NCI-H2227 treated with DMSO at 0.1 percent for 48 hours (cell line): ENCODE results near the gene MPP3.

ENCODE experiments used
- DNase-seq: peaks from one replicate; lab custom pipeline; 2025; lab: John Stamatoyannopoulos, UW

The MPP3 gene

DNA sequence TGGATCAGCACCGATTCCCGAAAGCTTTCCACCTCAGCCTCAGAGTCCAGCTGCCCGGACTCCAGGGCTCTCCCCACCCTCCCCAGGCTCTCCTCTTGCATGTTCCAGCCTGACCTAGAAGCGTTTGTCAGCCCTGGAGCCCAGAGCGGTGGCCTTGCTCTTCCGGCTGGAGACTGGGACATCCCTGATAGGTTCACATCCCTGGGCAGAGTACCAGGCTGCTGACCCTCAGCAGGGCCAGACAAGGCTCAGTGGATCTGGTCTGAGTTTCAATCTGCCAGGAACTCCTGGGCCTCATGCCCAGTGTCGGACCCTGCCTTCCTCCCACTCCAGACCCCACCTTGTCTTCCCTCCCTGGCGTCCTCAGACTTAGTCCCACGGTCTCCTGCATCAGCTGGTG is 29.0 kb upstream of the MPP3 start:
- DNase-seq: no peak

DNA sequence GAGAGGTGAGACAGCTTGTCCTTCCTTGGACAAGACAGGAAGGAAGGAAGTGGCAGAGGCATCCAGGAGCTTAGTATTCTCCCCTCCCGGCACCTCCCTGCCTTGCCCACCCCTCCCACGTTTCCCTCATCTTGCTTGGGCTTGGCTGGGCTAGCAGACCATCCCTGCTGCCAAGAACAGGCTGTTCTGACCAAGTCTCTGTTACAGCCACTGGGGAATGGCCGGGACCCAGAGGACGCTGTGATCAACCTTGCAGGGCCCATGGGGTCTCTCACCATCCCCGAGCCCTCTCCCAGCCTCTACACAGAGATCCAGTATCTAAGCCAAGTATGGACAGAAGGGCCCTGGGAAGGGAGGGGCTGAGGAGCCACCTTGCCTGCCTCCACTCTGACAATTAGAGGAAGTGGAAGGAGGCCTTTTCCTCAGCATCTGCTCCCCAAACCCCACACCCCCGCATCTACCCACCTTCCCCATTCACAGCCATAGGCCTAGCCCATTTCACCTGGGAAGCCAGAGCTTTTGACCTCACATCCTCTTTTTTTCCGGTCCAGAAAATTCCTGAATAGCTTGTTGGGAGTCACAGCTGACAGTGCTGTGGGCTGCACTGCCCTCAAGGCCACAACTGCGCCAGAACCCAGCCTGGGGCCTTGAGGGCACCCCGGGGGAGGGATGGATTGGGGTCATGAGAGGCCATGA is 28.1 kb upstream of the MPP3 start:
- no peak for DNase-seq

DNA sequence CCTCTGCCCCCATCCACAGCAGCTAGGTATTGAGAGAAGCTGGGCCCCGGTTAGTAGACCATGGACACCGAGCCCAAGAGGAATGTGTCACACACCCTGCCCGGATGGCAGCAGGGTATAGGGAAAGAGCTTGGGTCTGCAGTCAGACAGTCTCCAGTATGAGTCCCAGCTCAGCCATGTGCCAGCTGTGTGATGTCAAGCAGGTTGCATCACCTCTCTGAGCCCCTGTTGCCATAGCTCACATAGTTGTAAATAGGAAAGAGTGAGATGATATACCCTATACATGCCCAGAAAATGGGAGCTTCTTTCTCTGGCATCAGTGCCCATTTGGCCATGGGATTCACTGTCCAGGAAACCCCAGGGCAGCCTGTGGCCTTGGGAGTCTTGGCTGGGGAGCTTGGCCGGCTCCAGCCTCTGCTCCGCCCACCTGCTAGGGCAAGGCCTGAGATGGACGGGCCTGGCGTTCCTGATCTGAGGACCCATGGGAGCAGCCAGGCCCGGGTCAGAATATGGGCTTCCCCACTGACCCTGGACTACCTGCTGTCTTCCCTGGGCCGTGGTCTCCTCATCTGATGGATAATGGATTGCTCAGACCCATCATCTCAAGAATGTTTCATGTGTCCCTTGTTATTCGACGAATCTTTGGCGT is 27.3 kb upstream of the MPP3 start:
- no peak for DNase-seq

DNA sequence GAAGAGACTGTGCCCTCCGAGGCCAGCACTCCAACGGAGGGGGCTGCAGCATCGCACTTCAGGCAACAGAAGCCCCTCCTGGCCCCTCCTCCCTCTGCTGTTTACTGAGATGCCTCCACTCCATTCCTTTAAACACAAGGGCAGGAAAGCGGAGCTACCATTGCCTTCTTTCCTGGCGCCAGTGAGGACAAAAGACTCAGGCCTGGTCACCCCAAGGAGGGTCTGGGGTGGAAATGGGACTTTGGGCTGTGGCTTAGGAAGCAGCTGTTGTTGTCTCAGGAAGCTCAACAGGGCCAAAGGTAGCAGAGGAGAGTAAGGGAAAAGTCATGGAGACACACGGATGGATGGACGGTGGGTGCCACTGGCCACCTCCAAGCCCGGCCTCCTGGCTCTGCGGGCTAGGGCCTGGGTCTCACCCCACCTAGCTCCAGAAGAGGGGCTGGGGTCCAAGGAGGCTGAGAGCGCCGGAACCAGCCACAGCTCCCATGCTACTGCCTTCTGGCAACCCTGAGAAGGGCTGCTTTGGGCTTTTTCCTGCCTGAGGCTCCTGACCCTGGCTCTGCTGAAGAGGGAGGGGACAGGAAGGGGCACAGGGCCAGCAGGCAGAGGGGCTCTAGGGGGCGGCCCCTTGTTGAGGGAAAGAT is 25.1 kb upstream of the MPP3 start:
- no peak for DNase-seq

DNA sequence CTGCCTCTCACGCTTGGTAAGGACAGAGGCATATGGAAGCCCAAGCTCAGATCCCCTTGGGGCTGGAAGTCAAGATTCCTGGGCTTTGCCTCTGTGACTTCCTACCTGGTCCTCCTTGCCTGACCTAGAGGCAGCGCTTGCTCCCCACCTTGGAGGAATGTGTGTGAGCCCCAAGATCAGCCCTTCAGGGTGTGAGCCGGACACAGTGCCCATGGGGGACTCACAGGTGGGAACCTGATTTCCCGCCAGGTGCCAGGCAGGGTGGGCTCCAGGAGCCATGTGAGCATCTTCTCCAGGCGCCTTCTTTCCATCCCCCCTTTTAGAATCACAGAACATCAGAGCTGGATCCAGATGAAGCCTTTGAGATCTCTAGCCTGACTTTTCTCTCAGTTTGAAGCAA is 24.2 kb upstream of the MPP3 start:
- no peak for DNase-seq

DNA sequence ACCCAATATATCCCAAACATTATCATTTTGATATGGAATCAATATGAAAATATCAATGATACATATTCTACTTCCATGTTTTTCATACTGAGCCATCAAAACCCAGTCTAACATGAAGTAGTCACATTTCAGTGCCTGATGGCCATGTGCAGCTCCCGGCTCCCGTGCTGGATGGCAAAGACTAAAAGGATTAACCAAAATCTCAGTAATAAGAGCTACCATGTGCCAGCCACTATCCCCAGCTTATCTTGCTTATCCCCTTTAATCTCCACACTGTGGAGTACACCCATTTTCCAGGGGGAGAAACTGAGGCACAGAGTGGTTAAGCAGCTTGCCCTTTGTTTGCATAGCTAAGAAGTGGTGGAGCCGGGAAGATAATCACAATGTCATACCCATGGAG is 23.2 kb upstream of the MPP3 start:
- DNase-seq: no peak

DNA sequence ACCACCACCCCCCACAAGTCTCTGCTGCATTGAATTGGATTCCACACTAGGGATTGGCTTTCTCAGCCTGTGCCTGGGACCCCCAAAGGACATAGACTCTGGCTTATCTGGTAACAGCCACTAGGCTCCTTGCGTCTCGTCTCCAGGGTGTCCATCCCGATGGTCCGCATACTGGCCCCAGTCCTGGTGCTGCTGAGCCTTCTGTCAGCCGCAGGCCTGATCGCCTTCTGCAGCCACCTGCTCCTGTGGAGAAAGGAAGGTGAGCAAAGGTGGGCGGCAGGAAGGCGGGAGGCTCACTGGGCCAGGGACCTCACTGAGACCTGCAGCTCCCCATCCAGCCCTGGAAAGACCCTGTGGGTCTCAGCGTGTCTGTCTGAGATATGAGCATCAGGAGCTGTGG is 22.1 kb upstream of the MPP3 start:
- no peak for DNase-seq

DNA sequence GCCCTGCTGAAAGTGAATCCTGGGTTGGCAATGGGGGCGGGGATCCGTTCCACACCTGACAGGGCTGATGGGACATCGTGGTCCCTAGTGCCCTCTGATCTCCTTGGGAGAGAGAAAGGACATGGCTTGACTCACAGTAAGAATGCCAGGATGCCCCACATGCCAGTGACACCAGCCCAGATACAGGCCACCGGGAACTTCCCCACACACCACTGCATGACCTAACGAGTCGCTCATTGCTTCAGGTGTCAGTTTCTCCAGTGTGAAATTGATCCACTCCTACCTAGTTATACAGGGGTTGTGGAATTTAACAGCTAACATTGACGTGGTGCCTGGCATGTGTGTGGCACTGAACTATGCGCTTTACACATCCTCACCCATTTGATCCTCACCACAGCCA is 21.6 kb upstream of the MPP3 start:
- no peak for DNase-seq

DNA sequence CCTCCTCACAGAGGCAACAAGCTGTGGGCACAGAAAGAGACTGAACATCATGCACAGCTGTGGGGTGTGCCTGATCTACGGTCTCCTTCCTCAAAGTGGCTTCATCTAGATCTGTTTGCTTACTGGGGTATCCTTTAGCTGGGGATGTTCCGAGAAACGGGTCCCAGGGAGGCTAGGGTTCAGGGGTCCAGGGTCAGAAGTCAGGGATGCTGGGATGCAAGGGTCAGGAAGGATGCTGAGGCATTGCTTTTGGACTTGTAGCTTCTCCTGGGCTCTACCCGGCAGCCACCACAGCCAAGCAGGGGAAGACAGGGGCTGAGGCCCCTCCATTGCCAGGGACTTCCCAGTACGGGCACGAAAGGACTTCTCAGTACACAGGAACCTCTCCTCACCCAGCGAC is 20.6 kb upstream of the MPP3 start:
- no peak for DNase-seq

DNA sequence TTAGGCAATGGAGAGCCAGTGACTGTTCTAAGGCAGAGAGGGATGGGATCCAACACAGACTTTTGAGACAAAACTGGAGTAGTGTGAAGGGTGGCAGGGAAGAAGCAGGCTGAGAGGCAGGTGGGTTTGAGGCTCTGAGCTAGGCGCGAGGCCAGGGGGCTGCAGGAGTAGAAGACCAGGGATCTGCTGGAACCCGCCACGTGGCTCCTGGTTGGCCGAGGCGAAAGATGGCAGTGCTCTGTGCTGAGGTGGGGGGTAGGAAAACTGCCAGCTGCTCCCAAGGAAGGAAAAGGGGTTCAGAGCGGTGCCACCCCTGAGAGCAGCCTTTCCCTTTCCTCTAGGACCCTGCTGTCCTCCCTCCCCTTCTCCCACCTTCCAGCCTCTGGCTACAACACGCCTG is 19.6 kb upstream of the MPP3 start:
- DNase-seq: no peak

DNA sequence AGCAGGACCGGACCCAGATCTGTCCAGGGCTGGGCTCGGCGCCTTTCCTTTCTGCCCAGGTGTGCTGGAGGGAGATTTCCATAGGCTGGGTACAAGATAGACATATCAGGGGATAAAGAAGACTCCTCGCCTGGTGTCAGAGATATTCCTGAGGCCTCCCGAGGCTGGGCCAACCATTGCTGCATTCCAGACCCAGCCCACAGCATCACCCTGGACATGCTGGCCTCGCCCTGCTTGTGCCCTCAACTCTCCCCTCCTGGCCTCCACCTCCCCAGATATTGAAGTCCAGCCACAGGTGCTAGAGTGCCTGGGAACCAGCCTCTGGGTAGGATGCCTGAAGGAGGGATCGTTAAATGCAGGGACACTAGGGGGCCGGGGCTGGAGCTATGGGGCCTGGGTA is 16.2 kb upstream of the MPP3 start:
- DNase-seq: no peak

DNA sequence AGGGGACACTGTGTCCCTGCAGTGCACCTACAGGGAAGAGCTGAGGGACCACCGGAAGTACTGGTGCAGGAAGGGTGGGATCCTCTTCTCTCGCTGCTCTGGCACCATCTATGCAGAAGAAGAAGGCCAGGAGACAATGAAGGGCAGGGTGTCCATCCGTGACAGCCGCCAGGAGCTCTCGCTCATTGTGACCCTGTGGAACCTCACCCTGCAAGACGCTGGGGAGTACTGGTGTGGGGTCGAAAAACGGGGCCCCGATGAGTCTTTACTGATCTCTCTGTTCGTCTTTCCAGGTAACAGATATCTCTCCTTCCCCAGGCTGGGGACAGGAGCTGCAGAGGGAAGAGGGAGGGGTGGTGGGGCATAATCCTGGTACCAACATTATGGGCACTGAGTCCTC is 15.7 kb upstream of the MPP3 start:
- no peak for DNase-seq

DNA sequence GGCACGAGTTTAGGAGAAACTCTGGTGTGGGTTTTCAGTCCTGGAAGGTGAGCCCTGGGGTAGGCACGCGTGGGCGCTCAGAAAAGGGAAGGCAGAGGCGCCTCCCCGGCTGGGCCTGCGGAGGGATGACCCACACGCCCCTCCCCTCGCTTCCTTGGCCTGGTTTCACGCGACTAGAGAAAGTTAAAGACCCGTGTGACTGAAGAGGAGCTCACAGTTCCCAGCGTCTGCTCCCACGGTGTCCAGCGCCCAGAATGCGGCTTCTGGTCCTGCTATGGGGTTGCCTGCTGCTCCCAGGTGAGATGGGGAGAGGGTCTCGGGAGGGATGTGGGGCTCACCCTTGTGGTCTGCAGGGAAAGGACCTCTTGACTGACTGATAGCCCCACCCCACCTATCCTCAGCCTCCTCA is 14.0 kb upstream of the MPP3 start, which contains the start of gene CD300LG:
TSS of gene CD300LG (plus strand) at position 214 of the 409 bp plus-strand sequence. CDS start at position 255, 41 bp downstream.
- no peak for DNase-seq

DNA sequence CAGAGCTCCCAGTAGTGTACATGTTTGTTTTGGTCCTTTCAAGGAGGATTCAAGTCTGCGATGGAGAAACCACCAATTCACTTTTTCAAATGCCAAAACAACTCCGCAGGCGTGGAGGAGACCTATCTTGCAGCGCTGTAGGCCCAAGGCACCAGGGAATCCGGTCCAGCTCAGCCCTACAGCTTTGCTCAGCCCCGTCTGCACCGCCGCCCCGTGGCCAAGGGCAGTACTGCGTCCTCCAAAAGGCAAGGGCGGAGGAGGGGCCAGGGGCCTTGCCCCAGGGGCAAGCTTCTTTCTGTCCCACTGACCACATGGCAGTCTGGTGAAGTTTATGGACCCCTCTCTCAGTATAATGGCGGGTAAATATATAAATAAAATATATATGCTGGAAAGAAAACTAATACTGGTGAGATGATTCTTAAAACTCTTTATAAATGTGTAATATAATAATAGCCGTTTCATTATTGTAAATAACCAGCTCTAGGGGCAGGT is 13.3 kb upstream of the MPP3 start:
- peak; percentile 66 for DNase-seq

DNA sequence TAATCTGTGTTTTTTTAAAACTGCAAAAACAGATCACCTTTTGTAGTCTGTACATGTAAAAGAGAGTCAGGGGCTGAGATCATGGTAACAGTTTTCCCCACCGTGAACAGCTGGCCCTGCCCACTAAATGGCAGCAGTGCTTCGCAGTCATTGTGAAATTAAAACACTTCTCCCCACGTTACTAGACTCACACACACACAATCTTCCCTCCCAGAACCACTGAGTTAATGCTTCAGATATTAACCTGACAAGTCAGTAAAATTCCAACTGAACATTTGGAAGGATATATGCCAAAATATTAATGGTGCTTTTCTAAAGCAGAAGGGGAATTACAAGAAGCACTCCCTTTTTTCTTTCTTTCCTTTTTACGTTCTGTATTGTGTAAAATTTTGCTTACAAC is 12.8 kb upstream of the MPP3 start:
- DNase-seq: no peak

DNA sequence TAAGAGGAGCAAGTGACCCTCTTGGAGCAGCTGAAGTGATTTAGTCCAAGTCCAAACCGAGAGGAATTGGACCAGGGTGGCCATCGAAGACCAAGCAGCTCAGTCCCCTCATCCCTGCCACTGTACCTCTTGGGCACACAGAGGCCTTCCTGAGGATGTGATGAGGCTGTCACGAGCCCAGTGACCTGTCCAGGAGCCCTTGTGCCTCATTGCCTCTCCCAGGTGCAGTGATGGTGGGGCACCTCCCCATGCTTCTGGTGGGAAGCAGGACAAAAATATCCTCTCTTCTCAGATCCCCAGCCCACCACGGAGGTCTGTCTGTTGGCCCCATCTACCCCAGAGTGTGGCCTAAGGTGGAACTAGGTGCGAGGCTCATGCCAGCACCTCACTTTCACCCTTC is 11.3 kb upstream of the MPP3 start:
- no peak for DNase-seq

DNA sequence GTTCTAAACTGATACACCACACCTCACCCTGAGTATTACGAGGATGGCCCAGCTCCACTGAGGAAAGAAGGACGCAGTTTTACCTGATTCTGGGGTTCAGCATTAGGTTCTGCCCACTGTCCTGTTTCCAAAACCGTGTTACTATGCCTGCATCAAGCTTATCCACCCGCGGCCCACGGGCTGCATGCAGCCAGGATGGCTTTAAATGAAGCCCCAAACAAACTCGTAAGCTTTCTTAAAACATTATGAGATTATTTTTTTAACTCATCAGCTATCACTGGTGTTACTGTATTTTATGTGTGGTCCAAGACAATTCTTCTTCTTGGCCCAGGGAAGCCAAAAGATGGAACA is 10.0 kb upstream of the MPP3 start:
- DNase-seq: no peak

DNA sequence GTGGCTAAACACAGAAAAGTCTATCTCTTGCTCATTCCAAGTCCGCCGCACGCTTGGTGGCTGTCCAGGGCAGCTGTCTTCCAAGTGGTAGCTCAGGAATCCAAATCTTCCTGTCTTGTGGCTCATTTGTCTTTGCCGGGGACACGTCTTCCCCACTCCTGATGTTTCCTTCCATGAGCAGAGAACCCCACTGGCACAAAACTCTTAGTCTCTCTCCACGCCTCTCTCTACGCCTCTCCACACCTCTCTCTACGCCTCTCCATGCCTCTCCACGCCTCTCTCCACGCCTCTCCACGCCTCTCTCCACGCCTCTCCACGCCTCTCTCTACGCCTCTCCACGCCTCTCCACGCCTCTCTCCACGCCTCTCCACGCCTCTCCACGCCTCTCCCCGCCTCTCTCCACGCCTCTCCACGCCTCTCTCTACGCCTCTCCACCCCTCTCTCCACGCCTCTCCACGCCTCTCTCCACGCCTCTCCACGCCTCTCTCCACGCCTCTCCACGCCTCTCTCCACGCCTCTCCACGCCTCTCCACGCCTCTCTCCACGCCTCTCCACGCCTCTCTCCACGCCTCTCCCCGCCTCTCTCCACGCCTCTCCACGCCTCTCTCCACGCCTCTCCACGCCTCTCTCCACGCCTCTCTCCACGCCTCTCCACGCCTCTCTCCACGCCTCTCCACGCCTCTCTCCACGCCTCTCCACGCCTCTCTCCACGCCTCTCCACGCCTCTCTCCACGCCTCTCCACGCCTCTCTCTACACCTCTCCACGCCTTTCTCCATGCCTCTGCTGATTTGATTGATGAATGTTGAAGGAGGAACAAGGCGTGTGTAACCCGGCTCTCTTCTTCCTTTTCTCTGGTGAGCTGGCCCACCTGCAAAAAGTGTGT is 9.4 kb upstream of the MPP3 start:
- DNase-seq: peak; percentile 38

DNA sequence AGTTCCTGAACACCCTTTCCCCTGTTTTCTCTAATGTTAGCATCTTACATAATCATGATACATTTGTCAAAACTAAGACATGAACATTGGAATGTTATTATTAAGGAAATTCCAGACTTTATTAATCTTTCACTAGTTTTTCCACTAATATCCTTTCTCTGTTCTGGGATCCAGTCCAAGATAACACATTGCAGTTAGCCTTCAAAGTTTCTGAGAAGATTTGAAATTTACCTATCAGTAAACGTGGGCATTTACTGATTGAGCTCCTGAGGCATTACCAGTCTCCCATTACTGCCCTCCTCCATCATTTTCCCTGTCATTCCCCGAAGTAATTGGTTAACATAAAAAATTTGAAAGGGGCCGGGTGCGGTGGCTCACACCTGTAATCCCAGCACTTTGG is 8.3 kb upstream of the MPP3 start:
- DNase-seq: no peak

DNA sequence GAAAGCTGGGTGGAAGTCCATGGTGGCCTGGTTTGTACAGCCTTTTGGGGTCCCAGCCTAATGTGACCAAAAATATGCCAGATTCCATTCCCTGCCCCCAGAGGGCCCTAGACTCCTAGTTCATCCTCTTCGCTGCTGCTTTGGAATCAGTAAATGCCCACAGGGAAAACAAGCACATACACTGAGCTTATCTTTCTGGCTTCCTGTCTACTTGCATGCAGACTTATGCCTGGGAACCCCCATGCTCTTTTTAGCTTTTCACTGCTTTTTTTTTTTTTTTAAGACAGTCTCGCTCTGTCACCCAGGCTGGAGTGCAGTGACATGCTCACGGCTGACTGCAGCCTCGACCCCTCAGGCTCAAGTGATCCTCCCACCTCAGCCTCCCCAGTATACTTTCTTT is 7.9 kb upstream of the MPP3 start:
- DNase-seq: peak; percentile 3

DNA sequence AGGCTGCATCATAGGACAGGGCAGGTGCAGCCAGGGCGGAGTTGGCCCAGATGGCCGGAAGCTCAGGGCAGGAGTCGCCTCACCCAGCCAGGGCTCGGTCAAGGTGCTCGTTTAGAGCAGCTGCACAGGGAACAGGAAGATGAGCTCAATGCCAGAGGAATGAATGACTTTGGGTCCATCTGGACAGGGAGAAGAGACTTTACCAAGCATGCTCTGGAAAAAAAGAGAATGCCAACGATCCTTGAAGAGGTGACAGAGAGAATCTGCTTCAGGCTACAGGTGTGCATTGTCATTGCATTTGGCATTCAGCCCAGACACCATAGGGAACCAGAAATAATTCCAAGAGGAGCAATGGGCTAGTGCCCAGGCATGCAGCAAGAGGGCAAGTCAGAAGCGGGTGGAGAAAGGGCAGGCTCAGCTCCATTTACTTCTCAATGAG is 6.7 kb upstream of the MPP3 start:
- DNase-seq: peak; percentile 59

DNA sequence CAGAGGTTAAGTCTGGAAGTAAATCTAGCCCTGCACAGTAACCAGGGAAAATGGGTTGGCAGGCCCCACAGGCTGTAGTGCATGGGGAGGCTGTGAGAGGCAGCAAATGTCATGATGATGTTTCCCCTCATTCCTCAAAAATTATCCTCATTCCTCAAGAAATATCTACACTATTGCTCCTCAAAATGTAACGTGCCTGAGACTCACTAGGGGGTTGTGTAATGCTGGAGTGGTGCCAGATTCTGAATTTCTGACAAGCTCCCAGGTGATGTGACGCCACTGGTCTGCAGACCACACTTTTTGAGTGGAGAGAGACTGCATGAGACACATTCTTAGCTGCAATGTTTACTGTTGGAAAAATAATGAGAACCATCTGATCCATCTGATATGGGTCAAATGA is 1.2 kb upstream of the MPP3 start:
- no peak for DNase-seq
